GM10248 (cell line): Measurements from ENCODE around the gene NOTCH1.

ENCODE experiments used
- CTCF ChIA-PET: fragments of 300-600 bp; sonication (Branson Sonifier 250); formaldehyde crosslinking; extraction: SDS; loops from one replicate; lab custom pipeline; 2021; ENCODE audit warnings: antibody characterized with exemption; lab: Yijun Ruan, JAX
- POLR2A ChIA-PET: fragments of 350-650 bp; sonication (Branson Sonifier 250); formaldehyde crosslinking; extraction: SDS; loops from one replicate; lab custom pipeline; 2020; ENCODE audit warnings: antibody characterized with exemption; lab: Yijun Ruan, JAX
- DNase-seq: peaks from one replicate; pipeline ENCODE4 v3.0.0; 2012; ENCODE audit errors: extremely low spot score
- CTCF ChIP-seq: IDR thresholded peaks from 2 replicates; pipeline ENCODE4 v1.5.1; 2012; ENCODE audit warnings: mild to moderate bottlenecking, low read depth; ENCODE audit errors: extremely low read depth, missing control alignments, control extremely low read depth

The NOTCH1 gene

GRCh38 chr9:136537896-136538598 is 7.8 kb downstream of the NOTCH1 start:
- ChIA-PET CTCF (interaction anchor here (0.8 to 4.6 kb wide), 4 partner anchors 50 to 92 kb away, joined by 4 to 23 read pairs (median 12); no protein-coding TSS in a partner anchor), POLR2A (no interaction called here)
- no peak for TF ChIP-seq CTCF
- DNase-seq, result no peak

GRCh38 chr9:136537411-136537810 is 8.4 kb downstream of the NOTCH1 start:
- no peak for TF ChIP-seq CTCF
- ChIA-PET POLR2A (no interaction called here), CTCF (interaction anchor here (4.6 kb wide), 1 partner anchor 49 kb away, joined by 23 read pairs; no protein-coding TSS in a partner anchor)
- DNase-seq, result no peak

- DNase-seq, result no peak
- no peak for TF ChIP-seq CTCF
- ChIA-PET CTCF (interaction anchor here (0.6 kb wide), 1 partner anchor 51 kb away, joined by 3 read pairs; no protein-coding TSS in a partner anchor), POLR2A (no interaction called here)
Observed at GRCh38 chr9:136536721-136537241, 9.1 kb downstream of the NOTCH1 start.

- no peak for TF ChIP-seq CTCF
- CTCF ChIA-PET, result interaction anchor here (0.6 kb wide), 1 partner anchor 51 kb away, joined by 3 read pairs; no protein-coding TSS in a partner anchor
- no peak for DNase-seq
- POLR2A ChIA-PET, result no interaction called here
Observed at GRCh38 chr9:136536051-136536720, 9.7 kb downstream of the NOTCH1 start.

GRCh38 chr9:136535070-136535469 is 10.8 kb downstream of the NOTCH1 start:
- no peak for TF ChIP-seq CTCF
- ChIA-PET POLR2A (interaction anchor here (0.7 kb wide), 1 partner anchor 92 kb away, joined by 4 read pairs; no protein-coding TSS in a partner anchor), CTCF (no interaction called here)
- no peak for DNase-seq

GRCh38 chr9:136534366-136534765 is 11.5 kb downstream of the NOTCH1 start:
- ChIA-PET CTCF (interaction anchor here (1.1 to 1.9 kb wide), 3 partner anchors 14 to 46 kb away, joined by 3 to 7 read pairs (median 3); no protein-coding TSS in a partner anchor), POLR2A (no interaction called here)
- DNase-seq, result no peak
- TF ChIP-seq CTCF, result no peak
